IPS-18a (cell line): ENCODE data around the gene TRIM47.

Experiments used
- H3K27ac ChIP-seq: one replicate; pipeline ENCODE4 v1.5.1; 2013; ENCODE audit warnings: low read length
- H3K27me3 ChIP-seq: one replicate; pipeline ENCODE4 v1.6.1; 2013; ENCODE audit warnings: mild to moderate bottlenecking, low read length; ENCODE audit not compliant: control insufficient read depth, insufficient read depth
- H3K36me3 ChIP-seq: one replicate; pipeline ENCODE4 v1.6.1; 2013; ENCODE audit warnings: low read depth, low read length; ENCODE audit not compliant: control insufficient read depth
- H3K4me1 ChIP-seq: one replicate; pipeline ENCODE4 v1.6.1; 2013; ENCODE audit warnings: low read depth, low read length; ENCODE audit not compliant: control insufficient read depth
- H3K4me3 ChIP-seq: one replicate; pipeline ENCODE4 v1.5.1; 2013; ENCODE audit warnings: low read length
- H3K9ac ChIP-seq: one replicate; pipeline ENCODE4 v1.6.1; 2013; ENCODE audit warnings: mild to moderate bottlenecking, low read length, moderate library complexity
- H3K9me3 ChIP-seq: one replicate; pipeline ENCODE4 v1.6.1; 2013; ENCODE audit warnings: low read depth, low read length; ENCODE audit not compliant: control insufficient read depth

Gene TRIM47

GRCh38 chr17:75904749-75905521 is 26.6 kb upstream of the TRIM47 start, which contains the start of gene MRPL38:
Gene MRPL38, minus strand, starts transcription at chr17:75904884. Its CDS starts 9 bp downstream, at chr17:75904875.
- peak within 1 kb of the TSS; percentile 15 for H3K27ac ChIP-seq
- H3K27me3 ChIP-seq, result no peaks in the 10 kb centered on the region
- H3K36me3 ChIP-seq, result peaks cover 17% of the 10 kb centered on the region
- H3K9ac ChIP-seq, result peak within 1 kb of the TSS; percentile 83
- peak within 1 kb of the TSS; percentile 77 for H3K4me3 ChIP-seq
- no peaks in the 10 kb centered on the region for H3K9me3 ChIP-seq
- no peaks in the 10 kb centered on the region for H3K4me1 ChIP-seq

DNA sequence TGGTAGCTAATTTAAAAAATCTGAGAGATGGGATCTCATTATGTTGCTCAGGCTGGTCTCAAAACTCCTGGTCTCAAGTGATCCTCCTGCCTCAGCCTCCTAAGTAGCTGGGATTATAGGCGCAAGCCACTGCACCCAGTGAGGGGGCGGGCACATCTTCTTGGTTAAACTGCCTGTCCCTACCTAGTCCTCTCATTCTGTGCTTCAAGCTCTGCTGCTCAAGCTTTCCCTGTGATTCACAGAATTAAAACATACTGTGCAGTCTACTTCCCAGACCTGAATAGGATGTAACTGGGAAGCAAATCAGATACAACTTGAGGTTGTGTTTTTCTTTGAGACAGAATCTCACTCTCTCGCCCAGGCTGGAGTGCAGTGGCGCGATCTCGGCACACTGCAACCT is 24.0 kb upstream of the TRIM47 start:
- Histone ChIP-seq H3K9ac (no peak overlapping the region), H3K27me3 (no peaks in the 10 kb centered on the region), H3K36me3 (peaks cover 28% of the 10 kb centered on the region), H3K27ac (no peak overlapping the region), H3K9me3 (no peaks in the 10 kb centered on the region), H3K4me1 (peaks cover 3% of the 10 kb centered on the region), H3K4me3 (no peak overlapping the region)

GRCh38 chr17:75901727-75902126 is 23.3 kb upstream of the TRIM47 start:
- H3K9ac ChIP-seq, result no peak overlapping the region
- H3K4me3 ChIP-seq, result no peak overlapping the region
- peaks cover 6% of the 10 kb centered on the region for H3K4me1 ChIP-seq
- H3K27me3 ChIP-seq, result no peaks in the 10 kb centered on the region
- H3K36me3 ChIP-seq, result peaks cover 28% of the 10 kb centered on the region
- no peaks in the 10 kb centered on the region for H3K9me3 ChIP-seq
- H3K27ac ChIP-seq, result no peak overlapping the region

- H3K4me3 ChIP-seq, result no peak overlapping the region
- H3K9me3 ChIP-seq, result no peaks in the 10 kb centered on the region
- H3K4me1 ChIP-seq, result peaks cover 6% of the 10 kb centered on the region
- peaks cover 28% of the 10 kb centered on the region for H3K36me3 ChIP-seq
- no peak overlapping the region for H3K27ac ChIP-seq
- no peaks in the 10 kb centered on the region for H3K27me3 ChIP-seq
- no peak overlapping the region for H3K9ac ChIP-seq
Observed at GRCh38 chr17:75900691-75901533, 22.5 kb upstream of the TRIM47 start.

GRCh38 chr17:75899767-75900468 is 21.5 kb upstream of the TRIM47 start:
- Histone ChIP-seq H3K4me1 (peaks cover 9% of the 10 kb centered on the region), H3K9ac (no peak overlapping the region), H3K27ac (no peak overlapping the region), H3K27me3 (no peaks in the 10 kb centered on the region), H3K9me3 (no peaks in the 10 kb centered on the region), H3K4me3 (no peak overlapping the region), H3K36me3 (peaks cover 28% of the 10 kb centered on the region)

GRCh38 chr17:75899353-75899752 is 21.0 kb upstream of the TRIM47 start:
- Histone ChIP-seq H3K36me3 (peaks cover 28% of the 10 kb centered on the region), H3K4me1 (peaks cover 10% of the 10 kb centered on the region), H3K4me3 (no peak overlapping the region), H3K9me3 (no peaks in the 10 kb centered on the region), H3K27ac (no peak overlapping the region), H3K27me3 (no peaks in the 10 kb centered on the region), H3K9ac (no peak overlapping the region)

GRCh38 chr17:75898791-75899190 is 20.4 kb upstream of the TRIM47 start:
- Histone ChIP-seq H3K9me3 (no peaks in the 10 kb centered on the region), H3K4me1 (peaks cover 10% of the 10 kb centered on the region), H3K36me3 (peaks cover 28% of the 10 kb centered on the region), H3K27me3 (no peaks in the 10 kb centered on the region), H3K9ac (no peak overlapping the region), H3K4me3 (no peak overlapping the region), H3K27ac (no peak overlapping the region)

DNA sequence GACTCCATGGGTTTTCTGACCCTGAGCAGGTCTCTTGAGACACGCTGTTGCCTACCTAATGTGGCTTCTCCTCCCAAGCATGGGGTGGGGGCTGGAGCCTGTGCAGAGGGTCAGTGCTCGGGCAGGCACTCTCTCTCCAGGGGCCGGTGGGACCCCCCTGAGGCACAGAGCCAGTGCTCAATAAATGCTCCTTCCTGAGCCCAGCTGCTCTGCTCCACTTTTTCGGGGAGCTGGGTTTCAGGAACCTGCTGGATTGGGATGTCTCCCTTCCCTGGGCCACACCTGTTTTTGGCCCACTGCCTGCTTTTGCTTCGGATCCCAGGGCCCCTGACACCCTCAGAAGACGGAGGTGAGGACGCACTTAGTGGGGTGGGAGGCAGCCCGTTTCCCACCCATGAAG is 19.7 kb upstream of the TRIM47 start:
- peaks cover 28% of the 10 kb centered on the region for H3K36me3 ChIP-seq
- no peaks in the 10 kb centered on the region for H3K9me3 ChIP-seq
- no peaks in the 10 kb centered on the region for H3K27me3 ChIP-seq
- peaks cover 10% of the 10 kb centered on the region for H3K4me1 ChIP-seq
- no peak overlapping the region for H3K27ac ChIP-seq
- no peak overlapping the region for H3K9ac ChIP-seq
- H3K4me3 ChIP-seq, result no peak overlapping the region

- peaks cover 10% of the 10 kb centered on the region for H3K4me1 ChIP-seq
- no peak overlapping the region for H3K27ac ChIP-seq
- peak overlapping the region; percentile 61 for H3K4me3 ChIP-seq
- no peaks in the 10 kb centered on the region for H3K9me3 ChIP-seq
- peaks cover 31% of the 10 kb centered on the region for H3K36me3 ChIP-seq
- H3K9ac ChIP-seq, result peak overlapping the region; percentile 32
- no peaks in the 10 kb centered on the region for H3K27me3 ChIP-seq
Observed at GRCh38 chr17:75897160-75898019, 19.0 kb upstream of the TRIM47 start.

DNA sequence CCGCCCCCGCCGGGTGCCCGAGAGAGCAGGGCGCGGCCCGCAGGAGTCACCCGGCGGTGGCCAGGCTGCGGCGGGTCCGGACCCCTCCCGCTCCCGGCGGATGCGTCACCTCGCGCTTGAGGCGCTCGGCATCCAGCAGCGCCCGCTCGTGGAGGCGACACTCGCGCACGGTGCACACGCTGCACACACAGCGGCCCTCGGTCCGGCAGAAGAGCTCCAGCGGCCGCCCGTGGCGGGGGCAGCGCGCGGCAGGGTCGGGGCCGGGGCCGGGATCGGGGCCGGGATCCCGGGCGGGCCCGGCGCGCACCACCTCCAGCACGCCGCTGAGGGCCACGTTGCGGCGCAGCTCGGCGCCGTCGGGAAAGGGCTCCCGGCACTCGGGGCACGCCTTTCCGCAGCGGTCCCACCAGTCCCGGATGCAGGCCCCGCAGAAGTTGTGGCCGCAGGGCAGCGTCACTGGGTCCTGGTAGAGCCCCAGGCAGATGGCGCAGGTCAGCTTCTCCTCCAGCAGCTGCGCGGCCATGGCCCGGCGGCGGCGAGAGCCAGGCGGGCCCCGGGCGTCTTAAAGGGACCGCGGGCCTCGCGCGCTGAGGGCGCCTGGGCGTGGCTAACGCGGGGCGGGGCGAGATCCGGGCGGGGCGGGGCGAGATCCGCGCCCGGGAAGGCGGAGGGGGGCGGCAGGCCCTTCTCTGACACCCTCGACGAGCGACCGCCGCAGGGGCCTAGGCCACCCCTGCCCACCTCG is 18.2 kb upstream of the TRIM47 start, which contains the start of gene TRIM65:
Gene TRIM65, minus strand, starts transcription at position 537 of the 745 bp plus-strand sequence. Its CDS starts 14 bp downstream, at position 523.
- Histone ChIP-seq H3K36me3 (peaks cover 33% of the 10 kb centered on the region), H3K4me3 (peak within 1 kb of the TSS; percentile 61), H3K4me1 (peaks cover 10% of the 10 kb centered on the region), H3K27ac (no peak within 1 kb of the TSS), H3K9me3 (no peaks in the 10 kb centered on the region), H3K27me3 (no peaks in the 10 kb centered on the region), H3K9ac (peak within 1 kb of the TSS; percentile 81)
